HepG2 (cell line): ENCODE measurements around the gene TF. TPM values are rescaled to one million over a fixed set of nuclear protein-coding genes. Genes with fewer than 3 reads are reported as not detected.

Experiments
- ATF7 ChIP-seq, 2 experiments: fragments of 450-650 bp in 1 of 2; sonication (generic) in 1 of 2; formaldehyde crosslinking in 1 of 2; IDR thresholded peaks; 2 replicates each; pipeline versions ENCODE4 v1.4.0 to v1.6.1; 2016 to 2020; ENCODE audit warnings: antibody characterized with exemption in 1 of 2, mild to moderate bottlenecking in 1 of 2, missing genetic modification reagents in 1 of 2
- DMAP1 ChIP-seq: IDR thresholded peaks from 2 replicates; pipeline ENCODE4 v1.6.1; 2016
- ELF1 ChIP-seq: sonication (generic); formaldehyde crosslinking; IDR thresholded peaks from 2 replicates; pipeline ENCODE4 v1.4.0; 2020; ENCODE audit warnings: missing genetic modification reagents
- MTA1 ChIP-seq: sonication (generic); formaldehyde crosslinking; IDR thresholded peaks from 2 replicates; pipeline ENCODE4 v1.4.0; 2020; ENCODE audit warnings: missing genetic modification reagents, mild to moderate bottlenecking, borderline replicate concordance
- NCOA2 ChIP-seq: sonication (generic); formaldehyde crosslinking; IDR thresholded peaks from 2 replicates; pipeline ENCODE4 v1.8.0; 2022; ENCODE audit warnings: inconsistent platforms
- RAD21 ChIP-seq: fragments of 450-650 bp; formaldehyde crosslinking; IDR thresholded peaks from 2 replicates; pipeline ENCODE4 v1.5.0; 2020; ENCODE audit warnings: mild to moderate bottlenecking
- RORA ChIP-seq: sonication (generic); formaldehyde crosslinking; IDR thresholded peaks from 2 replicates; pipeline ENCODE4 v1.5.0; 2020; ENCODE audit warnings: mild to moderate bottlenecking, missing genetic modification reagents, moderate library complexity
- SATB2 ChIP-seq: sonication (generic); formaldehyde crosslinking; IDR thresholded peaks from 2 replicates; pipeline ENCODE4 v1.5.0; 2020; ENCODE audit warnings: missing genetic modification reagents
- SKI ChIP-seq: fragments of 450-650 bp; IDR thresholded peaks from one replicate; pipeline ENCODE4 v1.6.1; 2018; ENCODE audit warnings: mild to moderate bottlenecking; ENCODE audit not compliant: partially characterized antibody
- STAT5B ChIP-seq: sonication (generic); formaldehyde crosslinking; IDR thresholded peaks from 2 replicates; pipeline ENCODE4 v1.4.0; 2020; ENCODE audit warnings: missing genetic modification reagents
- SUZ12 ChIP-seq: fragments of 150-350 bp; IDR thresholded peaks from 2 replicates; pipeline ENCODE4 v1.6.1; 2014; ENCODE audit warnings: low read depth, low read length
- TOPORS ChIP-seq: sonication (generic); formaldehyde crosslinking; IDR thresholded peaks from 2 replicates; pipeline ENCODE4 v1.8.0; 2023; ENCODE audit warnings: mild to moderate bottlenecking, missing genetic modification reagents
- ZBTB33 ChIP-seq: sonication (generic); formaldehyde crosslinking; IDR thresholded peaks from 2 replicates; pipeline ENCODE4 v1.4.0; 2020; ENCODE audit warnings: missing genetic modification reagents
- ZFY ChIP-seq: sonication (generic); formaldehyde crosslinking; IDR thresholded peaks from 2 replicates; pipeline ENCODE4 v1.4.0; 2020; ENCODE audit warnings: missing genetic modification reagents
- ZNF484 ChIP-seq: sonication (generic); formaldehyde crosslinking; IDR thresholded peaks from 2 replicates; pipeline ENCODE4 v1.5.1; 2020; ENCODE audit warnings: mild to moderate bottlenecking, low read depth, missing genetic modification reagents, borderline replicate concordance
- ZNF709 ChIP-seq: sonication (generic); formaldehyde crosslinking; IDR thresholded peaks from 2 replicates; pipeline ENCODE4 v1.5.0; 2020; ENCODE audit warnings: mild to moderate bottlenecking, missing genetic modification reagents
- ZNF746 ChIP-seq: sonication (generic); formaldehyde crosslinking; IDR thresholded peaks from 2 replicates; pipeline ENCODE4 v1.8.0; 2022; ENCODE audit warnings: mild to moderate bottlenecking, missing genetic modification reagents
- ZNF75D ChIP-seq: sonication (generic); formaldehyde crosslinking; IDR thresholded peaks from 2 replicates; pipeline ENCODE4 v1.8.1; 2023; ENCODE audit warnings: missing genetic modification reagents, mild to moderate bottlenecking, borderline replicate concordance
- ZZZ3 ChIP-seq: sonication (generic); formaldehyde crosslinking; IDR thresholded peaks from 2 replicates; pipeline ENCODE4 v1.4.0; 2020; ENCODE audit warnings: missing genetic modification reagents, mild to moderate bottlenecking, borderline replicate concordance
- polyA plus RNA-seq, 8 experiments: library from polyadenylated mRNA; depleted of rRNA in 3 of 8; stranded (reverse) in 7 of 8; unstranded in 1 of 8; fragments of >200 nt; fragmentation: Illumina TruSeq in 4 of 8; extraction: Trizol in 4 of 8; gene quantifications; 2 replicates each; pipeline versions ENCODE4 v1.2.1 to v1.2.3, GENCODE V29; 2011 to 2016; ENCODE audit warnings: low read depth in 4 of 8, missing spikeins in 1 of 8, mixed read lengths in 1 of 8; ENCODE audit not compliant: insufficient read depth in 1 of 8
- total RNA-seq, 5 experiments: library from RNA; depleted of rRNA; stranded (reverse); fragments of >200 nt; fragmentation: Illumina TruSeq; extraction: Trizol; gene quantifications; 2 replicates each; pipeline ENCODE4 v1.2.3, GENCODE V29; 2016; ENCODE audit warnings: low read depth in 1 of 5
- TF ChIP-seq, protein P1 (sequence below): sonication (generic); formaldehyde crosslinking; IDR thresholded peaks from 2 replicates; pipeline ENCODE4 v1.8.0; 2022; ENCODE audit warnings: mild to moderate bottlenecking, missing genetic modification reagents
- TF ChIP-seq, protein P2 (sequence below): sonication (generic); formaldehyde crosslinking; IDR thresholded peaks from 2 replicates; pipeline ENCODE4 v1.4.0; 2020; ENCODE audit warnings: missing genetic modification reagents, borderline replicate concordance
- TF ChIP-seq, protein P3 (sequence below): sonication (generic); formaldehyde crosslinking; IDR thresholded peaks from 2 replicates; pipeline ENCODE4 v1.5.0; 2020; ENCODE audit warnings: missing genetic modification reagents
- TF ChIP-seq, protein P4 (sequence below): sonication (generic); formaldehyde crosslinking; IDR thresholded peaks from 2 replicates; pipeline ENCODE4 v1.8.1; 2023; ENCODE audit warnings: mild to moderate bottlenecking, missing genetic modification reagents, borderline replicate concordance

The TF gene
- total and polyA plus RNA-seq, 2 of the 13 experiments (the other 11 are each of a cell fraction or from before 2014, with no cell fraction given), result 10,074 to 11,821 TPM

GRCh38 chr3:133745981-133746711 lies at the start of gene TF (continued):
- peak; percentile 59; the same call in 1 of the 2 replicates for TF ChIP-seq ZFY (CRISPR knock-in tag)
- TF ChIP-seq, protein P1, sequence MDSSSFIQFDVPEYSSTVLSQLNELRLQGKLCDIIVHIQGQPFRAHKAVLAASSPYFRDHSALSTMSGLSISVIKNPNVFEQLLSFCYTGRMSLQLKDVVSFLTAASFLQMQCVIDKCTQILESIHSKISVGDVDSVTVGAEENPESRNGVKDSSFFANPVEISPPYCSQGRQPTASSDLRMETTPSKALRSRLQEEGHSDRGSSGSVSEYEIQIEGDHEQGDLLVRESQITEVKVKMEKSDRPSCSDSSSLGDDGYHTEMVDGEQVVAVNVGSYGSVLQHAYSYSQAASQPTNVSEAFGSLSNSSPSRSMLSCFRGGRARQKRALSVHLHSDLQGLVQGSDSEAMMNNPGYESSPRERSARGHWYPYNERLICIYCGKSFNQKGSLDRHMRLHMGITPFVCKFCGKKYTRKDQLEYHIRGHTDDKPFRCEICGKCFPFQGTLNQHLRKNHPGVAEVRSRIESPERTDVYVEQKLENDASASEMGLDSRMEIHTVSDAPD, result peak; percentile 91
- TF ChIP-seq ZNF484, result no peak; the same call in 1 of the 2 replicates
- peak; percentile 42; the same call in 1 of the 2 replicates for TF ChIP-seq ELF1 (CRISPR knock-in tag)
- peak; percentile 99 for TF ChIP-seq MTA1 (CRISPR knock-in tag)
- peak; percentile 61 for TF ChIP-seq ZBTB33 (CRISPR knock-in tag)
- TF ChIP-seq RORA (CRISPR knock-in tag), result no peak
- peak; percentile 96 for TF ChIP-seq SKI
- peak; percentile 89; the same call in 1 of the 2 replicates for TF ChIP-seq ZZZ3 (CRISPR knock-in tag)
- TF ChIP-seq TOPORS (CRISPR knock-in tag), result peak; percentile 98
- peak; percentile 97 for TF ChIP-seq ZNF709 (CRISPR knock-in tag)
- peak; percentile 40; the same call in 1 of the 2 replicates for TF ChIP-seq STAT5B (CRISPR knock-in tag)
- TF ChIP-seq SUZ12, result no peak
- peak; percentile 88 for TF ChIP-seq DMAP1 (CRISPR knock-in tag)
- peak; percentile 72 for TF ChIP-seq RAD21 (CRISPR knock-in tag)
- peak; percentile 100 for TF ChIP-seq ZNF746 (CRISPR knock-in tag)
- TF ChIP-seq, protein P2, sequence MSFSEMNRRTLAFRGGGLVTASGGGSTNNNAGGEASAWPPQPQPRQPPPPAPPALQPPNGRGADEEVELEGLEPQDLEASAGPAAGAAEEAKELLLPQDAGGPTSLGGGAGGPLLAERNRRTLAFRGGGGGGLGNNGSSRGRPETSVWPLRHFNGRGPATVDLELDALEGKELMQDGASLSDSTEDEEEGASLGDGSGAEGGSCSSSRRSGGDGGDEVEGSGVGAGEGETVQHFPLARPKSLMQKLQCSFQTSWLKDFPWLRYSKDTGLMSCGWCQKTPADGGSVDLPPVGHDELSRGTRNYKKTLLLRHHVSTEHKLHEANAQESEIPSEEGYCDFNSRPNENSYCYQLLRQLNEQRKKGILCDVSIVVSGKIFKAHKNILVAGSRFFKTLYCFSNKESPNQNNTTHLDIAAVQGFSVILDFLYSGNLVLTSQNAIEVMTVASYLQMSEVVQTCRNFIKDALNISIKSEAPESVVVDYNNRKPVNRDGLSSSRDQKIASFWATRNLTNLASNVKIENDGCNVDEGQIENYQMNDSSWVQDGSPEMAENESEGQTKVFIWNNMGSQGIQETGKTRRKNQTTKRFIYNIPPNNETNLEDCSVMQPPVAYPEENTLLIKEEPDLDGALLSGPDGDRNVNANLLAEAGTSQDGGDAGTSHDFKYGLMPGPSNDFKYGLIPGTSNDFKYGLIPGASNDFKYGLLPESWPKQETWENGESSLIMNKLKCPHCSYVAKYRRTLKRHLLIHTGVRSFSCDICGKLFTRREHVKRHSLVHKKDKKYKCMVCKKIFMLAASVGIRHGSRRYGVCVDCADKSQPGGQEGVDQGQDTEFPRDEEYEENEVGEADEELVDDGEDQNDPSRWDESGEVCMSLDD, result peak; percentile 87; the same call in 1 of the 2 replicates
- TF ChIP-seq SATB2 (CRISPR knock-in tag), result 0 out of 2 replicates have a peak, but pooled peaks have one; percentile 19
- peak; percentile 57 for TF ChIP-seq ATF7 (IDR thresholded peaks at IDR 0.05)
- TF ChIP-seq ATF7 (CRISPR knock-in tag; IDR thresholded peaks at IDR 0.05), result peak; percentile 91
- TF ChIP-seq, protein P3, sequence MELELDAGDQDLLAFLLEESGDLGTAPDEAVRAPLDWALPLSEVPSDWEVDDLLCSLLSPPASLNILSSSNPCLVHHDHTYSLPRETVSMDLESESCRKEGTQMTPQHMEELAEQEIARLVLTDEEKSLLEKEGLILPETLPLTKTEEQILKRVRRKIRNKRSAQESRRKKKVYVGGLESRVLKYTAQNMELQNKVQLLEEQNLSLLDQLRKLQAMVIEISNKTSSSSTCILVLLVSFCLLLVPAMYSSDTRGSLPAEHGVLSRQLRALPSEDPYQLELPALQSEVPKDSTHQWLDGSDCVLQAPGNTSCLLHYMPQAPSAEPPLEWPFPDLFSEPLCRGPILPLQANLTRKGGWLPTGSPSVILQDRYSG (CRISPR knock-in tag), result no peak
- peak; percentile 96 for TF ChIP-seq NCOA2 (CRISPR knock-in tag)
- TF ChIP-seq, protein P4, sequence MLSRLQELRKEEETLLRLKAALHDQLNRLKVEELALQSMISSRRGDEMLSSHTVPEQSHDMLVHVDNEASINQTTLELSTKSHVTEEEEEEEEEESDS (CRISPR knock-in tag), result no peak; the same call in 1 of the 2 replicates
- no peak for TF ChIP-seq ZNF75D (CRISPR knock-in tag)
